ENCODE measurements around the gene TMEM163. TPM values are rescaled to one million over a fixed set of nuclear protein-coding genes. Genes with fewer than 3 reads are reported as not detected.
"Not testable (repeated sequence)": the region's sequence is repeated elsewhere in the genome, so short reads cannot be mapped to it uniquely, and the experiment has no call there.

Gene TMEM163
- total RNA-seq, 2 experiments from 2014 or later, result not detected

- CTCF ChIA-PET, result interaction anchor here (0.5 kb wide), 1 partner anchor 173 kb away, joined by 3 read pairs; no protein-coding TSS in a partner anchor
Measured at GRCh38 chr2:134659724-134660123, 59.1 kb downstream of the TMEM163 start.

GRCh38 chr2:134657650-134658250 lies 61.0 kb downstream of the TMEM163 start:
- intact Hi-C loops (cut with micrococcal nuclease), result no loop called here
- CTCF ChIA-PET, result interaction anchor here (1.2 kb wide), 1 partner anchor 11 kb away, joined by 3 read pairs; no protein-coding TSS in a partner anchor
- no peak overlapping the region for H3K4me3 Mint-ChIP-seq
- H3K4me1 Mint-ChIP-seq (ENCODE audit: low read depth), result peaks cover 10% of the 10 kb centered on the region
- TF ChIP-seq, protein P1, sequence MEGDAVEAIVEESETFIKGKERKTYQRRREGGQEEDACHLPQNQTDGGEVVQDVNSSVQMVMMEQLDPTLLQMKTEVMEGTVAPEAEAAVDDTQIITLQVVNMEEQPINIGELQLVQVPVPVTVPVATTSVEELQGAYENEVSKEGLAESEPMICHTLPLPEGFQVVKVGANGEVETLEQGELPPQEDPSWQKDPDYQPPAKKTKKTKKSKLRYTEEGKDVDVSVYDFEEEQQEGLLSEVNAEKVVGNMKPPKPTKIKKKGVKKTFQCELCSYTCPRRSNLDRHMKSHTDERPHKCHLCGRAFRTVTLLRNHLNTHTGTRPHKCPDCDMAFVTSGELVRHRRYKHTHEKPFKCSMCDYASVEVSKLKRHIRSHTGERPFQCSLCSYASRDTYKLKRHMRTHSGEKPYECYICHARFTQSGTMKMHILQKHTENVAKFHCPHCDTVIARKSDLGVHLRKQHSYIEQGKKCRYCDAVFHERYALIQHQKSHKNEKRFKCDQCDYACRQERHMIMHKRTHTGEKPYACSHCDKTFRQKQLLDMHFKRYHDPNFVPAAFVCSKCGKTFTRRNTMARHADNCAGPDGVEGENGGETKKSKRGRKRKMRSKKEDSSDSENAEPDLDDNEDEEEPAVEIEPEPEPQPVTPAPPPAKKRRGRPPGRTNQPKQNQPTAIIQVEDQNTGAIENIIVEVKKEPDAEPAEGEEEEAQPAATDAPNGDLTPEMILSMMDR (IDR thresholded peaks at IDR 0.05), result peak; percentile 52
- no peaks in the 10 kb centered on the region for H3K36me3 Mint-ChIP-seq (ENCODE audit: low read depth)
- no peak for ATAC-seq
- POLR2A ChIA-PET, result no interaction called here
- no peak overlapping the region for H3K27ac Mint-ChIP-seq
- H3K9me3 Mint-ChIP-seq, result no peaks in the 10 kb centered on the region
- peak; percentile 45 for DNase-seq
- no peaks in the 10 kb centered on the region for H3K27me3 Mint-ChIP-seq

More at GRCh38 chr2:134659724-134660123, 59.1 kb downstream of the TMEM163 start:
- Mint-ChIP-seq H3K4me3 (no peak overlapping the region), H3K4me1 (ENCODE audit: low read depth) (peaks cover 10% of the 10 kb centered on the region), H3K27ac (no peak overlapping the region), H3K27me3 (peaks cover 6% of the 10 kb centered on the region), H3K36me3 (ENCODE audit: low read depth) (no peaks in the 10 kb centered on the region), H3K9me3 (no peaks in the 10 kb centered on the region)
- POLR2A ChIA-PET, result interaction anchor here (0.7 kb wide), 1 partner anchor 51 kb away, joined by 3 read pairs; no protein-coding TSS in a partner anchor
- intact Hi-C loops (cut with micrococcal nuclease), result loop anchor here (10.0 kb wide), 1 partner anchor 235 kb away; no protein-coding TSS in a partner anchor
- TF ChIP-seq, protein P1 (IDR thresholded peaks at IDR 0.05), result no peak
- ATAC-seq (no peak), DNase-seq (no peak)

DNA sequence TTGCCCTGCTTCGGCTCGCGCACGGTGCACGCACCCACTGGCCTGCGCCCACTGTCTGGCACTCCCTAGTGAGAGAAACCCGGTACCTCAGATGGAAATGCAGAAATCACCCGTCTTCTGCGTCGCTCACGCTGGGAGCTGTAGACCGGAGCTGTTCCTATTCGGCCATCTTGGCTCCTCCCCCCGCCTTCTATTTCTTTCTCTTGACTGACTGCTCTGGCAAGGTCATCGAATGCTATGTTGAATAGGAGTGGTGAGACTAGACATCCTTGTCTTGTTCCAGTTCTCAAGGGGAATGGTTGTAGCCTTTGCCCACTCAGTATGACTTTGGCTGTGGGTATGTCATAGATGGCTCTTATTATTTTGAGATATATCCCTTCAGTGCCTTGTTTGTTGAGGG lies 62.4 kb downstream of the TMEM163 start:
- H3K36me3 Mint-ChIP-seq (ENCODE audit: low read depth); H3K27ac Mint-ChIP-seq; H3K4me1 Mint-ChIP-seq (ENCODE audit: low read depth); H3K9me3 Mint-ChIP-seq; H3K27me3 Mint-ChIP-seq; CTCF ChIA-PET; H3K4me3 Mint-ChIP-seq; intact Hi-C loops (cut with micrococcal nuclease); DNase-seq; ATAC-seq; POLR2A ChIA-PET: not testable (repeated sequence)

GRCh38 chr2:134648586-134648985 lies 70.2 kb downstream of the TMEM163 start:
- no peaks in the 10 kb centered on the region for H3K9me3 Mint-ChIP-seq
- H3K4me3 Mint-ChIP-seq, result no peak overlapping the region
- H3K36me3 Mint-ChIP-seq (ENCODE audit: low read depth), result no peaks in the 10 kb centered on the region
- intact Hi-C loops (cut with micrococcal nuclease), result no loop called here
- TF ChIP-seq, protein P1 (IDR thresholded peaks at IDR 0.05), result no peak
- ChIA-PET CTCF (no interaction called here), POLR2A (no interaction called here)
- ATAC-seq (no peak), DNase-seq (no peak)
- H3K4me1 Mint-ChIP-seq (ENCODE audit: low read depth), result no peaks in the 10 kb centered on the region
- H3K27me3 Mint-ChIP-seq, result peaks cover 4% of the 10 kb centered on the region
- H3K27ac Mint-ChIP-seq, result no peak overlapping the region

- no peak overlapping the region for H3K27ac Mint-ChIP-seq
- CTCF ChIA-PET, result interaction anchor here (1.4 kb wide), 1 partner anchor 10 kb away, joined by 3 read pairs; no protein-coding TSS in a partner anchor
Measured at GRCh38 chr2:134647607-134648256, 71.1 kb downstream of the TMEM163 start.

More at GRCh38 chr2:134647607-134648256, 71.1 kb downstream of the TMEM163 start:
- ATAC-seq, result no peak
- Mint-ChIP-seq H3K27me3 (peaks cover 4% of the 10 kb centered on the region), H3K36me3 (ENCODE audit: low read depth) (no peaks in the 10 kb centered on the region), H3K4me3 (no peak overlapping the region), H3K4me1 (ENCODE audit: low read depth) (no peaks in the 10 kb centered on the region), H3K9me3 (no peaks in the 10 kb centered on the region)
- POLR2A ChIA-PET, result no interaction called here
- TF ChIP-seq, protein P1 (IDR thresholded peaks at IDR 0.05), result no peak
- no peak for DNase-seq
- intact Hi-C loops (cut with micrococcal nuclease), result no loop called here
